Stimulated activated CD8-positive, alpha-beta memory T cell treated with anti-CD3 and anti-CD28 coated beads, Interleukin-15, amount 100 ng/mL, for 24 hours (primary cell): Measurements from ENCODE around the gene FBXW11.
A peak's percentile ranks its signal among the peaks of the same experiment; 100 is the strongest.
"Not testable (repeated sequence)": the region's sequence is repeated elsewhere in the genome, so short reads cannot be mapped to it uniquely, and the experiment has no call there.

Experiments used
- DNase-seq: peaks from one replicate; pipeline ENCODE4 v3.0.0-alpha.2; 2020; ENCODE audit warnings: low read depth

FBXW11 gene

DNA sequence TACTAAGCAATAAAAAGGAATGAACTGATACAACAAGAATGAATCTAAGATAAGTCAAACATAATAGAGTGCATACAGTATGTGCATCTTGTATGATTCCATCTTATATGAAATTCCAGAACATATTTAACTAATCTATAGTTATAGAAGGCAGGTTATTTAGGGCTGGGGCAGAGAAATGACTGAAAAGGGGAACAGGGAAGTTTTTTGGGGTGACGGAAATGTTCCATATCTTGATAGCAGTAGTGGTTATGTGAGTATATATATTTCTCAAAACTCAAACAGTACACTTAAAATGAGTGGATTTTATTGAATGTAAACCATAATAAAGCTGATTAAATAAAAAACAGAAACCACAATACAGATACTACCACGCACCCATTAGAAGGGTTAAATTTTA lies 24.6 kb downstream of the FBXW11 start:
- DNase-seq: no peak

GRCh38 chr5:171980792-171981191 lies 25.6 kb downstream of the FBXW11 start:
- no peak for DNase-seq

- no peak for DNase-seq
These were observed 26.8 kb downstream of the FBXW11 start for GRCh38 chr5:171979606-171980005.

GRCh38 chr5:171978519-171978918 lies 27.9 kb downstream of the FBXW11 start:
- no peak for DNase-seq

DNA sequence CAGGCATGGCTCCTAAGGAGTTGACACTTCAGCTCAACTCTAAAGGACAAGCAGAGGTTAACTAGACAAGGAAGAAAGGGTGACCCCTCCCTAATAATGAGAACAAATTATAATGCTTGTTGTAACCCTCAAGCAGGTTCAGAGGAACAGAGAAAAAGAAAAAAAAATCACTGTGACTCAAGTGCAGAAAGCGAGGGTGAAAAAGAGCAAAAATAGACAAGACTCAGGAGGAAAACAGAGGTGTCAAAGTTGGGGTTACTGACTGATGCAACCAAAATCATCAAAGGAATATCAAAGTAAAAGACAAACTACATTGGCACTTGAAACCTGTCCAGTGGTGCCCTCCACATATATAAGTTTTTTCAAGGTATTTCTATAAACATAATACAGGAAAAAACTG lies 28.4 kb downstream of the FBXW11 start:
- DNase-seq: no peak

DNA sequence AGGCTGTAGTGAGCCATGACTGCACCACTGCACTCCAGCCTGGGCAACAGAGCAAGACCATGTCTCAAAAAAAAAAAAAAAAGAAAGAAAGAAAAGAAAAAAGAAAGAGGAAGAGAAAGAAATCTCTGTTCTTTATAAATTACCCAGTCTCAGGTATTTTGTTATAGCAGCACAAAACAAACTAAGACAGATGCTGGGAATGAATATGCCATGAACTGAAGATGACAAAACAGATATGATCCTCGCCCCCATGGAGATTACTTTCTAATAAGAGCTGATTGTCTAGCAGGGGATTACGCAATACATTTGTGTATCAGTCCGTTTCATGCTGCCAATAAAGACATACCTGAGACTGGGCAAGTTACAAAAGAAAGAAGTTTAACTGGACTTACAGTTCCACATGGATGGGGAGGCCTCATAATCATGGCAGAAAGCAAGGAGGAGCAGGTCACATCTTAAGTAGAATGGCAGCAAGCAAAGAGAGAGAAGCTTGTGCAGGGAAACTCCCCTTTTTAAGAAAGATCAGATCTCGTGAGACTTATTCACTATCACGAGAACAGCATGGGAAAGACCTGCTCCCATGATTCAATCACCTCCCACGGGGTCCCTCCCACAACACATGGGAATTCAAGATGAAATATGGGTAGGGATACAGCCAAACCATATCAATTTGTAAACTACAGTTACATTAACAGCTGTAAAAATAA lies 29.0 kb downstream of the FBXW11 start:
- not testable (repeated sequence) for DNase-seq

GRCh38 chr5:171975877-171976667 lies 30.4 kb downstream of the FBXW11 start:
- DNase-seq: no peak

GRCh38 chr5:171975262-171975876 lies 31.1 kb downstream of the FBXW11 start:
- DNase-seq: no peak

DNA sequence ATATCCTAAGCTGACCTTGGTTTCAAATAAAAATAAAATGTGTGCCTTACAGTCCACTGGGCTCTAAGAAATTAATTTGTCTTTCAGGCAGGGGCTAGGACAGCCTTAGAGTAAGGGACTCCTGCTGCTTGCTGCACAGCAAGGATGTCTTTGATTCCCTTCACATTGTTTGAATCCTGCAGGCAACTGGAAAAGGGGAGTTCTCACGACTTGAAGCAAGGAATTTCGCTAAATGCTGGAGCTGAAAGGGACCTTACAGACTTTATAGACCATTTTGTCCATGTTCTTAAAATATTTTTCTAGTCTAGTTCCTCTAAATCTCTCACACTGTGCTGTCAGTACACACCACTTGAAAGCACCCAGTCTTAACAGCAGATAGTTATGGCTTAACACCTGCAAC lies 35.6 kb downstream of the FBXW11 start:
- DNase-seq: no peak

GRCh38 chr5:171969288-171969880 lies 37.1 kb downstream of the FBXW11 start:
- no peak for DNase-seq

DNA sequence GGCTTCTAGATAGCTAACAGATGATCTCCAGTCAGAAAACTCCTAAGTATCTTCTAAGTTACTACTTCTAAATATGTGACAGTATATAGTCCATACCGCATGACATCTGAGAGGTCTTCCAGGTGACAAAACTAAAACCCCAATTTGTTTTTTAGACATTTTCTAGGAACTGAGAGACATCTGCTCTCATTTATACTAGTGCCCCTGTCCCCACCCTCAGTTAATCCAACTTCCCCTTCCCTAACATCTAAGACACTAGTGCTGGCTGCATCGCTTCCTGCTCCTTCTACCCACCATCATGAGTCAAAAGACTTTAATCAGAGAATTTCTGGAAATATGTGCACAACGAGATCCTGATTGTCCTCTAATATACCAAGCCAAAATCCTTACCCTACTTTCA lies 37.9 kb downstream of the FBXW11 start:
- DNase-seq: no peak

- DNase-seq: no peak
These were observed 39.5 kb downstream of the FBXW11 start for GRCh38 chr5:171966964-171967363.

DNA sequence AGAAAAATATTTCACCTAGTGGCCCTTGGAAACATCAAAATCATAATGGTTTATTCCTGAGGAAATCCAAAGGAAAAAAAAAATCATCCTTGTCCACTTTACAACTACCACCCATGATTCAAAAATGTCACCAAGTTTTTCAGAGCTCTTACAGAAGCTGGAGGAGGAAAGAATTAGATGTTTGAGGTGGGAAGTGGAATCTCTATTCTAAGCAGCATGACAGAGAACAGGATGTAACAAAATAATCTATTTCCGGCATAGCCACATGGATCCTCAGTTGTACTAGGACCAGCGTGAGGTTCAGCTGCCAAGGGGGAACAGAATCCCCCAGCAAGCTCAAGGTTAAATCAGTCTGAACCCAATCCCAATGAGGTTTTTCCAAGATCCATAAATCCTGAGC lies 40.2 kb downstream of the FBXW11 start:
- no peak for DNase-seq

GRCh38 chr5:171965745-171966144 lies 40.7 kb downstream of the FBXW11 start:
- no peak for DNase-seq

DNA sequence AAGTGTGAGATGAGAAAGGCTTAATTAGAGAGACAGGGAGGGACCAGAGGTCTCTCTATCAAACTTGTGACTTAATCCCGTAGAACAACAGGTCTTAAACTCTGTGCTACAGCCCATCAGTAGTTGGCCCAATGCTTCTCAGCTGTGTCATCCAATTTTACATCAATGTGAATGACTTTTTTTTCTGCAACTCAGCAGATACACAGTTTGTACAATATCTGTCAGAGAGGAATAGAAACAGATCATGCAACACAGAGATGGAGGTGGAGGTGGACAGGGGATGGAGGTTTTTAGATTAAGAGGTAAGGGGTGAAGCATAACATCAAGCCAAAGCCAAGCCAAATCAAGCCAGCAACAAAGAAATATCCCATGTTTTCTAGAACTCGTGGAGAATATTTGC lies 43.0 kb downstream of the FBXW11 start:
- no peak for DNase-seq

GRCh38 chr5:171961117-171961516 lies 45.3 kb downstream of the FBXW11 start:
- no peak for DNase-seq

GRCh38 chr5:171957591-171958251 lies 48.7 kb downstream of the FBXW11 start:
- DNase-seq: peak; percentile 2

DNA sequence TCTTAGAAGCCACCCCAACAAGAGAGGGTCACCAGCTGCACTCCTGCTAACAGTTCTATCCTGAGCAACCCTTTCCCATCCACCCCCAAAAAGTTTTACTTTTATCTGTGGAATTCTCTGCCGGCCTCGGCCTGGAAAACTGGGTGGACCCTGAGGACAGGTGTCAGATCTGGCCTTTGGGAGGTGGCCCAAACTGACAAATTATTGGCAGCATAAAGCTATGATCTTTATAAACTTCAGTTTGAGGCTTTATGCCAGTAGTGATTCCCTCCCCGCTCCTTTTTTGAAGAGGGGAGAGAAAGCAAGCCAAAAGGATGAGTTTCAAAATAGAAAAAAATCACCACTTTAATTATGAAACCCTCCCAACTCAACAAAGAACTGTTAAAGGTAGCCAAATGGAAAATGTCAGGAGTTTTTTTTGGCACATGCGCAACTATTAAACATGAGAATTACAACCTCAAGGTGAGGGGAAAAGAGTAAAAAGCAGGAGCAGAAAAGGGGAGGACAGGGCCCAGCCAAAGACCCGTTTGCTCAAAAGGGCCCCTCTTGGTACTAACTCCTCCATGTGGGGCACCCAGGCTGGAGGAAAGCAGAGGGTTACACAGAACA lies 49.4 kb downstream of the FBXW11 start:
- DNase-seq: no peak

DNA sequence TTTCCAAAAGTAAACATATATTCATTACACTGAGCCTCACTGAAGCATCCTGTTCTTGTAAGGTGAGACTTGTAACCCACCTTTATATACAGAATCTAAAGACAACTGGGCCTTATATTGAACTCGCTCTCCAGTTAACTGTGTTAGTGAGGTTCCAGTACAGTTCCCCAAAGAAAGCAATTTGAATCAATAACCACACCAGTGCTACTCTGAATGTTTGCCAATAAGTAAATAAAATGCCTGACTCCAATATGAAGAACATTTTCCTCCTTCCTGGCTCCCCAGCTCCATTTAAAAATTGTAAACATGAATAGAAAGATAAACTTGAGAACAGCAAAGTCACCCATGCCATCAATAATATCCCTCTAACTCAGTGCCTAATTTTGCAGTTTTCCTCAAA lies 50.1 kb downstream of the FBXW11 start:
- DNase-seq: no peak

GRCh38 chr5:171955761-171956160 lies 50.7 kb downstream of the FBXW11 start:
- no peak for DNase-seq

DNA sequence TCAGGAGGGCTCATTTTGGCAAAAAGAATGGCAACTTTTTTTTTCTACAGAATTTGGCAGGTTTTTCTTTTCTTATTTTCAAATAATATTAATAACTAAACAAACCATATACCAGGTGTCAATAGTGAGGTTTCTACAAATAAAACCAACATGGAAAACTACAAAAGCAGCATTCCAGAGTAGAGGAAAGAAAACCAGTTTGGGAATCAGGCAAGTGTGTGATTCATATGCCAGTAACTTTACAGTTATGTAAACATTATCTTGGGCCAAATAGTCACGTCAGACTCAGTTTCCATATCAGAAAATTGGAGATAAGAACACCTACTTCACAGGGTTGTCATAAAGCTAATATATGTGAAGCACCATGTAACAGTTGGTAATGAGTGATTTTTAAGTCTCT lies 51.7 kb downstream of the FBXW11 start:
- no peak for DNase-seq
